Activated CD8-positive, alpha-beta memory T cell treated with anti-CD3 and anti-CD28 coated beads, Interleukin-2, amount 50 U/mL, for 48 hours (primary cell): ENCODE results near the gene PPP1R14C.

Experiments used
- DNase-seq: peaks from one replicate; pipeline ENCODE4 v3.0.0-alpha.2; 2020

The PPP1R14C gene

GRCh38 chr6:150196942-150197745 is 54.3 kb downstream of the PPP1R14C start:
- DNase-seq = no peak

- no peak for DNase-seq
Measured at GRCh38 chr6:150198532-150198931, 55.7 kb downstream of the PPP1R14C start.

GRCh38 chr6:150199241-150199640 is 56.4 kb downstream of the PPP1R14C start:
- no peak for DNase-seq

GRCh38 chr6:150200428-150201100 is 57.7 kb downstream of the PPP1R14C start:
- DNase-seq = no peak

- DNase-seq = no peak
Measured at GRCh38 chr6:150201285-150201684, 58.4 kb downstream of the PPP1R14C start.

GRCh38 chr6:150201772-150202329 is 59.0 kb downstream of the PPP1R14C start:
- no peak for DNase-seq

- no peak for DNase-seq
Measured at GRCh38 chr6:150202404-150202803, 59.6 kb downstream of the PPP1R14C start.

GRCh38 chr6:150202934-150203333 is 60.1 kb downstream of the PPP1R14C start:
- no peak for DNase-seq

GRCh38 chr6:150203378-150203777 is 60.5 kb downstream of the PPP1R14C start:
- no peak for DNase-seq

- no peak for DNase-seq
Measured at GRCh38 chr6:150203871-150204545, 61.2 kb downstream of the PPP1R14C start.

GRCh38 chr6:150204705-150205472 is 62.0 kb downstream of the PPP1R14C start:
- DNase-seq = no peak

GRCh38 chr6:150207931-150208570 is 65.2 kb downstream of the PPP1R14C start:
- no peak for DNase-seq

GRCh38 chr6:150208611-150209352 is 65.9 kb downstream of the PPP1R14C start:
- DNase-seq = no peak

- no peak for DNase-seq
Measured at GRCh38 chr6:150209415-150209814, 66.6 kb downstream of the PPP1R14C start.

- no peak for DNase-seq
Measured at GRCh38 chr6:150211700-150212511, 69.1 kb downstream of the PPP1R14C start.

GRCh38 chr6:150212778-150213177 is 69.9 kb downstream of the PPP1R14C start:
- DNase-seq = no peak

GRCh38 chr6:150213301-150213700 is 70.5 kb downstream of the PPP1R14C start:
- no peak for DNase-seq

GRCh38 chr6:150214310-150214709 is 71.5 kb downstream of the PPP1R14C start:
- DNase-seq = no peak

- no peak for DNase-seq
Measured at GRCh38 chr6:150220634-150221551, 78.0 kb downstream of the PPP1R14C start.
